Posterior vena cava (tissue), 2 donors: Measurements from ENCODE around the gene NBR1. TPM values are rescaled to one million over a fixed set of nuclear protein-coding genes. Genes with fewer than 3 reads are reported as not detected.
"Not testable (repeated sequence)": the region's sequence is repeated elsewhere in the genome, so short reads cannot be mapped to it uniquely, and the experiment has no call there.

Source experiments
- DNase-seq: peaks from one replicate; pipeline ENCODE4 v3.0.0-alpha.2; 2020; ENCODE audit warnings: low spot score
- intact Hi-C, 2 donors: fragments of 100-400 bp; cut with DNase I; formaldehyde crosslinking; loops; one replicate each; pipeline versions ENCODE4 v1.14.1 to v1.14.2; 2022 to 2023
- total RNA-seq, 2 donors: library from RNA; stranded (reverse); fragmentation: NEBNext Ultra II Directional; extraction: Animal tissue kit (Norgen Biotek cat#: 25700); gene quantifications; one replicate each; pipeline ENCODE4 v1.2.1, GENCODE V29; 2021
- donor health status: DM: yes; HTN: yes; CAD: no.
- donor health status: DM: yes; HTN: yes; CAD: no.

NBR1 gene
- total RNA-seq, 2 donors from 2014 or later, result 64.7 to 69.1 TPM

DNA sequence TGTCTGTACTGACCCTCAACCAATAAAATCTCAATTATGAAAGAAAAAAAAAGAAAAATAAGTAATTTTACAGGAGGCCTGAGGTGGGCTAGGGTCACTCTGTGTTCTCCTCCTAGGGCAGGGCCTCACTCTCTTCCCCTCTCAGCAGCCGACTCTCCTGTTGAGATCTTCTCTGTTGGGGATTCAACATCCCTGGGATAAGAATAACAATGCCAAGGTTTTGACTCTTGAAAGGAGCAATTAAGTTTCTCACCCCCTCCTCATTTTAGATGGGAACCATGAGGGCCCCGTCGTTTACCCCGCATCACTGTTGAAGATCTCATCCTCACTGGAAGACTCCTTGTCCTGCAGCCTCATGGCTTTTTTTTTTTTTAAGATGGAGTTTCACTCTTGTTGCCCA is 24.4 kb upstream of the NBR1 start:
- intact Hi-C loops, result no loop called here
- DNase-seq, result no peak

DNA sequence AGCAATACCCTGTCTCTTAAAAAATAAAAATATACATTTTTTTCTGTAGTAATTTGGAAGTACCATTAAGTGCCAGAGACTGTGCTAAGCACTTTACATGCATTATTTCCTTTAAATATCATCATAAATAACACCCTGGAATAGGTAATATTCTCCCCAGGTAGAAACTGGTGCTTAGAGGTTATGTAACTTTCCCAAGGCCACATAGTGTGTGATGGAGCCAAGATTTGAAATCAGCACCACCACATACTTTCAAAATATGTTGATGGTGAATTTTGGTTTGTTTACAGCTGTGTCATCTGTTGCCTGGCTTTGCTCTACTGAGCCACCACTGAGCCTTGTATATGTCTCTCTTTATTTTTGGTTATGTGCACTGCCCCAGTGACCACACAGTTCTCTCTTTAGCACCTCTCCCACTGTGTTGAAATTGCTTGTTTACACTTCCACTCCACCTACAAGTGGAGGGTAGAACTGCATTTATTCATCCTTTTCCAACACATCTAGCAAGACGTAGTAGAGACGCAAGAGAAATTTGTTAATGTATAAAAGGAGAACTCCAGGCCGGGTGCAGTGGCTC is 19.0 kb upstream of the NBR1 start:
- no peak for DNase-seq
- intact Hi-C loops, result no loop called here

GRCh38 chr17:43153197-43153835 is 17.7 kb upstream of the NBR1 start:
- intact Hi-C loops, DNase-seq: not testable (repeated sequence)

- intact Hi-C loops, result no loop called here
- no peak for DNase-seq
Measured at GRCh38 chr17:43155666-43156065, 15.3 kb upstream of the NBR1 start.

DNA sequence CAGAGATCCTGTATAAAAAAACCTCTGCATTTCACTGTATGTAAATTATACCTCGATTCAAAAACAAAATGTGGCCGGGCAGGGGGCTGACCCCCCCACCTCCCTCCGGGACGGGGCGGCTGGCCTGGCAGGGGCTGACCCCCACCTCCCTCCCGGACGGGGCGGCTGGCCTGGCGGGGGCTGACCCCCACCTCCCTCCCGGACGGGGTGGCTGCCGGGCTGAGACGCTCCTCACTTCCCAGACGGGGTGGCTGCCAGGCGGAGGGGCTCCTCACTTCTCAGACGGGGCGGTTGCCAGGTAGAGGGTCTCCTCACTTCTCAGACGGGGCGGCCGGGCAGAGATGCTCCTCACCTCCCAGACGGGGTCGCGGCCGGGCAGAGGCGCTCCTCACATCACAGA is 11.8 kb upstream of the NBR1 start:
- DNase-seq, intact Hi-C loops: not testable (repeated sequence)

- DNase-seq, intact Hi-C loops: not testable (repeated sequence)
Measured at GRCh38 chr17:43159957-43160356, 11.1 kb upstream of the NBR1 start.

DNA sequence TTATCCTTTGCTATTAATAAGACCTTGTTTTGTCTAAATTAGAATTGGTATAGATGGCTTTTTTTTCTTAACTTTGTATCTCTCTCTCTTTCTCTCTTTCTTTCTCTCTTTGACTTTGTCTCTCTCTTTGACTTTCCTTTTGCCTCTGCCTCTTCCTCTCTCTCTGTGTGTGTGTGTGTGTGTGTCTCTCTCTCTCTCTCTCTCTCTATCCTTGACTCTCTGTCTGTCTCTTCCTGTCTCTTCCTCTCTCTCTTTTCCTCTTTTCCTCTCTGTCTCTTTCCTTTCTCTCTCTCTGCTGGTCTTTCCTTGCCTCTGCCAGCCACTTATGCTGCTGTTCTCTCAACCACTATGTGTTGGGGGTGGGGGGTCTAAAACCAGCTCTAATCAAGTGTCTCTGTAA is 5.0 kb upstream of the NBR1 start:
- DNase-seq, intact Hi-C loops: not testable (repeated sequence)

DNA sequence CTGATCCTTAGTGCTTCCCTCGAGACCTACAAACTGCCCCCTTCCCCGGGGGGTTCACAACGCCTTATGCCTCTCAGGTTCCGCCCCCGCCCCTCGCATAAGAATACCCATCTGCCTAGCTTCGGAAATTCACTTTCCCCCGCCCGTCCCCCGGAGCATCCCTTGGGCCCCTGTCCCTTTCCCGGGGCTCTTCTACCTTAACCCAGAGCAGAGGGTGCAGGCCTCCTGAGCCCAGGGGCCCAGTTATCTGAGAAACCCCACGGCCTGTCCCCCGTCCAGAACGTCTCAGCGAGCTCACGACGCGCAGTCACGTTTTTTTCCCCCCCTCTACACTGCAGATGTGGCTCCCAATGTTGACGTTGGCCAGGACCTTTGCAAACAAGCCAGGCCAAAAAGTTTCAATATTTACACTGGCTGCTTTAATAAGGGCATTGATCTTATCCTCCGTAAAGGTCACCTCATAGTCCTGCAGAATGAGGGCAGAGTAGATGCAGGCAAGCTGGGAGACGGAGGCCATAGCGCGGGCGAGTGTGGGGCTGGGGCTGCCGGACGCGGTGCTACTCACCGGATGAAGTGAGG is 1.4 kb upstream of the NBR1 start:
- intact Hi-C loops, result loop anchor here (10.0 kb wide), 2 partner anchors 145 to 155 kb away; partner anchors contain the start of genes RND2 (in 1 of the 2) and VAT1 (in 1 of the 2)
- DNase-seq, result peak; percentile 81

GRCh38 chr17:43170140-43170765 is 761 bp upstream of the NBR1 start:
- DNase-seq, result peak; percentile 96
- intact Hi-C loops, result loop anchor here (10.0 kb wide), 2 partner anchors 145 to 155 kb away; partner anchors contain the start of genes RND2 (in 1 of the 2) and VAT1 (in 1 of the 2)

DNA sequence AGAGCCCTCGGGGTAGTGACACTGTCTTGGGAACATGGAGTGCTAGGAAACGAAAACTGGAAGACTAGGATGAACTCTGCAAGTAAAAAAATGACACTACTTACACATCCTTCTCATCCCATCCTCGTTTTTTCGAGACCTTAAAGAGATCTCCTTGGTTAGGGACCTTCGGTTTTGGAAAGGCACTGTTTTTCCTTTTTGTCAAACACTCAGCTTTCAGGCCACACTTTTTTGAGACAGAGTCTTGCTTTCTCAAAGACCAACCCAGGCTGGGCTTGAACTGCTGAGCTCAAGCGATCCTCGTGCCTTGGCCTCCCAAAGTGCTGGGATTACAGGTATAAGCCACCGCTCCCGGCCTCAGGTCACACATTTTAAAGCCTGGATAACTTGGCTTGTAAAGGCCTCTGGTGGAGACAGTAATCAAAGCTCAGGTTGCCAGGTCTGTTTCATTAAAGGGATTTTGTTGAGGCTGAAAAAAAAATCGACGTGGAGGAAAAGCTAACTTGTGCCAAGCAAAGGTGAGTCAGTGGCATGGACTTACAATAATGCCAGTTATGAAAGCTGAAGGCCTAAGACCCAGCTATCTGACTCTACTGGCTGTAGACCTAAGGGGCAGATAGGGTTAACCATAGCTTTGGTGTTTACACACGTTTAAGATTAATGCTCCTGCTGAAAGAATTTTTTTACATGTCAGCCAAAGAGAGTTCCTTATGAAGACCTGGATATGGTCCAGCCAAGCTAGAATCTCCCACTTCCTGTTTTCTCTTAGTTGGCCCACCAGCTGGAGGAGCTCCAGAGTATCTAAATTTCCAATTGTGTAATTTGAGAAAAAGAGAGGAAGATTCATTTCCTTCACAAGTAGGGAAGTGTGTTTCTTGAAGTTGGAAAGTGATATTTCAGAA is 823 bp downstream of the NBR1 start:
- intact Hi-C loops, result loop anchor here (10.0 kb wide), 2 partner anchors 147 to 157 kb away; partner anchors contain the start of genes RND2 (in 1 of the 2) and VAT1 (in 1 of the 2)
- DNase-seq, result no peak

- intact Hi-C loops, result loop anchor here (10.0 kb wide), 2 partner anchors 151 to 161 kb away; partner anchors contain the start of genes RND2 (in 1 of the 2) and VAT1 (in 1 of the 2)
- DNase-seq, result no peak
Measured at GRCh38 chr17:43175213-43176118, 4.5 kb downstream of the NBR1 start.

GRCh38 chr17:43176119-43176570 is 5.1 kb downstream of the NBR1 start:
- no peak for DNase-seq
- intact Hi-C loops, result loop anchor here (10.0 kb wide), 2 partner anchors 151 to 161 kb away; partner anchors contain the start of genes RND2 (in 1 of the 2) and VAT1 (in 1 of the 2)

- no peak for DNase-seq
- intact Hi-C loops, result no loop called here
Measured at GRCh38 chr17:43183921-43184320, 12.9 kb downstream of the NBR1 start.

GRCh38 chr17:43186656-43187055 is 15.6 kb downstream of the NBR1 start:
- DNase-seq, intact Hi-C loops: not testable (repeated sequence)

- intact Hi-C loops, result no loop called here
- no peak for DNase-seq
Measured at GRCh38 chr17:43193251-43193650, 22.2 kb downstream of the NBR1 start.

DNA sequence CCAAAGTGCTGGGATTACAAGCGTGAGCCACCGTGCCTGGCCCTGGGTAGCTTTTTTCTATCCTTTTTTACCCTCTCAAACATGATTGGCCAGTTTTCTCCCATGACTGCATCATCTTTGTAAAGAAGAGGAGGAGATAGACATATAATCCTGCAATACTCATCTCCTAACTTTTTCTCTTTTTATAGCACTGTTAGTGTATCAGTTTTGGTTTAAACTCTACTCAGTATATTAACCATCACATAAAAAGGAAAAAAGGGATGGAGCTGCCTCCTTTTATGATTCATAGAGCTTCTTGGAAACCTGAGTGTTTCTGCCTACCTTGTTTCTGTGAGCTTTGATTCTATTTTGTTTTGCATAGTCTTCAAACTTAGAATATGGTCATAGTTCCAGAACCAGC is 28.6 kb downstream of the NBR1 start:
- intact Hi-C loops, result no loop called here
- no peak for DNase-seq

- DNase-seq, result no peak
- intact Hi-C loops, result no loop called here
Measured at GRCh38 chr17:43200127-43200526, 29.1 kb downstream of the NBR1 start.

- DNase-seq, intact Hi-C loops: not testable (repeated sequence)
Measured at GRCh38 chr17:43203013-43203412, 32.0 kb downstream of the NBR1 start.
